ENCODE measurements around the gene SSH2.

SSH2 gene

DNA sequence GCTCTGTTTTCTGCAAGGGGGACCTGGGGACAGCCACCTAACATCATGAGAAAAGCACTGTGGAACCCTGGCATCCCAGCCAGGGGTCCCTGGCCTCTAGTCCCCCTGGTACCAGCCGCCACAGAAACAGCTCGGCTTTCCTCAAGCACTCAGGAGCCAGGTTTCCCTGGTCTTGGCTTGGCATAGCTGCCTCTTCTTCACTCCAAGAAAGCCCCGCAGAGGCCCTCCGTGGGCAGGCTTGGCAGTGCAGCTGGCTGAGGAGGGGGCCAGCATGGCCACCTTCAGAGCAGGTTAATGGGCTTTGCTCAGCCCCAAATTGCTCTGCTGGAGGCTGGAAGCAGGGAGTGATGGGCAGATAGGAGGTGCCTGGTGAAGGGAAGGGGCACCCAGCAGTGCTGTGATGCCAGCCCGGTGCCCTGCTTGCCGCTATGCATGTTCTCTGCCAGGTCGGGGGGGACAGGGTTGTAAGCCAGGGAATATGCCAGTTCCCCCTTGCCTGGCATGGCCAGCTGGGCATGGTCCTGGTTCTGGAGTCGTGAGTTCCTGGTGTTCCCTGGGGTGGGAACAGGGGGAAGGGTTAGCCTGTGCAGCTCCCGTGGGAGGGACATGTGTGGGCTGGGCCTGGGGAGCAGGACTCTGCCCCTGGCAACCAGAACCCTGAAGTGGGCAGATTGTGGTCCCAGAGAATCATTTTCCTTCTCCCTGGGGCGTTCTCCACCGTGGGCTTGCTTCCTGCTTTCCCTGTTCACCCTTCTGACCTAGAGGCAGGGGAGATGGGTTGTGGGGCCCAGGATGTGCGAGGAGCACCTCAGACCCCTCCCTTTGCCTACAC is 333.9 kb downstream of the SSH2 start:
- DNase-seq, result no peak

DNA sequence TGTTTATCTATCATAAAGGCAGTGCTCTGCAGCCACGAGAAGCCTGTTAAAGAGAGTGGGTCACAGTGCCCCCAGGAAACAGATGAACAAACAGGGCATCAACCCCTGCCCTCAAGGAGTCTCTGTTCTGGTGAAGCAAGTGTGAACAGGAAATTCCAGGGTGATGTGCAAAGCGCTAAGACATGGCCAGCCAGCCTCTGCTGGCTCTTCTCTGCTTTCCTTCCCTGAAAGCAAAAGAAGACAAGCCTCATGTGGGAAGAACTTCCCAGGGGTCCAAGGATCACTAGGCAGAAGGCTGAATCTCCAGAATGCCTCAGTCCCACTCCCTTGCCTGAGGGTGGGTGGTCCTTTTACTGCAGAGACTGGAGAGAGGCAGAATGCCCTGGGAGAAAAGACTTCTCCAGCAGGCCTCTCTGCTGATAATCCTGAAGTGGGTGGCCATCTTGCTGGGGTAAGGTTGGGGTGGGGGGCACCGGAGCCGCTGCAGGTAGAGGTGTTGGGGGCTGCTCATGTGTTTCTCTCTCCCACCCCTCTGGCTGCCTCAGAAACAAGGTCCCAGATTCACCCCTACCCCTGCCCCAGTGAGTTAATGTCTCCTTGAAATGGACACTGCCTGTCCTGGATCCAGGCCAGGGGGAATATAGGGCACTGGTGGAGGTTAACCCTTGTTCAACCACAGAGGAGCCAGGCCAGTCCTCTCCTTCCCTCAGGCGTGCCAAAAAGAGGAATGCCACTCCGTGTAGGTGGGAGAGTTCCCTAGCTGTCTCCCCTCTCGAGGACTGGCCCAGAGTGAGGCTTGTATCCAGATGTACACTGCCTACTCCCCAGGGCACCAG is 334.7 kb downstream of the SSH2 start:
- DNase-seq, result no peak

DNA sequence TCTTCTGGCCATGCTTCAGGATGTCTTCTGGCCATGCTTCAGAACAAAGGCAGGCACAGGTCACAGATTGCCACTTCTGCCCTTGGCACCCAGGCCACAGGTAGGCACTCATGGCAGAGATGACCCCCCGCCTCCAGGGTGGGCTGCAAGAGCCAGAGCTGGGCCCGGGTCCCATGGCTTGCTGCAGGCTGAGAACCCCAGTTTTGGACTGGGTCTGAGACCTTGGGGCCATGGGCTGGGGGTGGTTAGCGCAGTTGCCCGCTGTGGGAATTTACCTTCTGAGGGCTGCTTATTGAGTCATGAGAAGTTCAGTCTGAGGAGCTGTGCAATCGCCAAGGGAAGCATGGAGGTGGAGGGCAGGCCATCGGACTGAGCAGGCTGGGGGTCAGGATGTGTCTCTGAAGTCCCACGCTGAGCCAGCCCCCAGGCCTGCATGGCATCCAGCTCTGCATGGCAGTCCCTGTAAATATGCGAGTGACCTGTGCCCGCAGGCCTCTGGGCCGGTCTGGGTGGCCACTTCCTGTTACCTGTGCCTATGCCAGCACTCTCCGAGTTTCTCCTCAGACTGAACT is 335.4 kb downstream of the SSH2 start:
- no peak for DNase-seq

DNA sequence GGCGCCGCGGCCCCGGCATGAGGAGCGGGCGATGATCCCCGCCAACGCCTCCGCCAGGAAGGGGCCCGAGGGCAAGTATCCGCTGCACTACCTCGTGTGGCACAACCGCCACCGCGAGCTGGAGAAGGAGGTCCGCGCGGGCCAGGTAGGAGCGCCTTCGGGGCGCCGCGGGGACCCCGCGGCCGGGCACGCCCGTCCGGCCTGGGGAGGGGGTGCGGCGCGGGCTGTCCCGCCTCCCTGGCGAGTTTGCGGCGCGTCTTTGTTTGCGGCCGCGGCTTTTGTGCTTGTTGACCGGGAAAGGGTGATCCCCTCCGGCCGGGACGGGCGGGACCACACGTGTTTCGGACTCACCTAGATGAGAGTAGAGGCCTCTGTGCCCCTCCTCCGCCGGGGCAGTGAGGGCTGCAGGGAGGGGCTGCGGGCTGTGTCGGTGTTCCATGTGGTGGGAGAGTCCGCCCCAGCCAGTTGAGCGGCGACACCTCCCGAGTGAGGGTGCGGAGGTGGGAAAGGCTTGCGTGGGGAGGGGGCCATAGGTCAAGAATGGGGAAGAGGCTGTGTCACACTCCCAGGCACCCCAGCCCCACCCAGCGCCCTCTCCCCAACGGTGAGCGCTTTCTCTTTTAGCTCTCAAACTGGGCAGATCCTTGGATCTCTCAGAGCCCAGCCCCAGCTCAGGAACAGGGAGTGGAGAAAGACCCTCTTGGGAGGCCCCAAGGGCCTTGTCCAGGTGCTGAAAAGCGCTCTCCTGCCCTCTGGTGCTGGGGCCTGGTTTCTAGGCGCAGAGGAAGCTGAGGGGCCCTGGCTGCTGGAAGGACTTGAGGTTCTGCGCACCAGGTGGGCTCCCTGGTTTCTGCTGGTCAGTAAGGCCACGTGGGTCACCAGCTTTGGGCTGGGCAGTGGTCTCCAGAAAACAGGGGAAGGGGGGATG is 336.2 kb downstream of the SSH2 start:
- peak; percentile 14 to 42 for DNase-seq

DNA sequence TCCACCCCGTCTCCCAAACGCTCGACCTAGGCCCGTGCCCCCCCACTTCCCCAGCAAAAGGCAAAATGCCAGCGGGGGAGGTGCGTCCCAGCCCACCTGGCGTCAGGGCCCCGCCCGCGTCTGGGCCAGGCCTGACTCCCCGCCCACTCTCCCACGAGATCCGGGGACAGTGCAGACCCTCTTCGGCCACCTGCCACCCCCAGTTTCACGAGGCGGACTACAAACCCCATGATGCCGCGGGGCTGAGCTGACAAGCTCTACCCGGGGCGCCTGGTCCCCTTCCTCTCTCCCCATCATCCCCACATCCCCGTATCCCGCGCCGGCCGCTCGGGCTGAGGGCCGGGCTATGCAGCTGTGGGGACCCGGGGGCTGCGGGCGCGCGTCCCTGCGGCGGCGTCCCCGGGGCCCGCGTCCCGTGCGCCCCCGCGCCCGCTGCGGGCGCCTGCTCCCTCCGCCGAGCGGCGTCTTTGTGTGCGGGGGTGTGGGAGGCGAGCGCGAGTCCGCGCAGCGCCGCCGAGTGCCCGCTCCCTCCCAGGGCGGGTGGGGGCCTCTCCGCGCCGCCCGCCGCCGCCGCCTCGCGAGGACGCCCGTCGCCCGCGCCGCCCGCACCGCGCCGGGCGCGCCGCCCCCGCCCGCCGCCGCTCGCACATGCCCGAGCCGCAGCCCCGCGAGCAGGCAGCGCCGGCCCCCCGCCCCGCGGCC is 337.0 kb downstream of the SSH2 start, which contains the start of gene ANKRD13B:
TSS of gene ANKRD13B (plus strand) at position 283 of the 702 bp plus-strand sequence. CDS start 490 bp downstream, outside the sequence.
- peak; percentile 72 for DNase-seq

DNA sequence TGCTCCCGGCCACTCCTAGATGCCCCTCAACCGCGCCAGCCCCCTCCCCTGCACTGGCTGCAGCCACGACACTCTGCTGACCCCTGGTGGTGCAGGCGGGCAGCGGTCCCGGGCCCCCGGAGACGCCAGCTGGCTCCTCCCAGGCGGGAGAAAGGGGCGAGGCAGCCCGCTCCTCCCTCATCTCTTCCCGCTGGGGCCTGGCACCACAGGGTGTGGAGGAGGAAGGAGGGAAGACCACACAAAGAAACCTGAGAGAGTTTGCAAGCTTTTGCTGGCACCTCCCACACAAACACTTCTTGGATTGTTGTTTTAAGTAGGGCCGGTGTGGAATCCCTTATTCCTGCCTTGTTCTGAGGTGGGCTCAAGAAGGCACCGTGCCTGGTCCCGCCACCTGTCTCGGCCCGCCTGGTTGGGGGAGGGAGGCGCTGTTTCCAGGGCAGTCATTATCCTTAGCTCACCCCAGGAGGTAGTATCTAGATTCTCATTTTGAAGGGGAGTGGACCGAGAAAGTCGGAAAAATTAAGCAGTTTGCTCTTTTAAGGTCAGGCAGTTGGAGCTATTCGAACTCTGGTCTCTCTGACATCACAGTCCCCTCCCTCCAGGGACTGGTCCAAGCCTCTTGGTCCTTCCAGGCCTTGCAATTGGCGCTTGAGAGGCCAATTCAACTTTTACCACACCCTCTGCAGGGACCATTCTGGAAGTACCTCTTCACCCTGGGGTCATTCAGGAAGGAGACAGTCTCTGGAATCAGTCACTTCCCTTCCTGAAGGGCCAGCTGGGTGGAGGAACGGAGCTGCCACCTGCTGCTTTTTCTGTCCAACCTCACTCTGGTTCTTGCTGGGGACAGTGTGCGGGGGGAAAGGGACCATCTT is 338.1 kb downstream of the SSH2 start:
- DNase-seq, result peak; percentile 82 to 94

DNA sequence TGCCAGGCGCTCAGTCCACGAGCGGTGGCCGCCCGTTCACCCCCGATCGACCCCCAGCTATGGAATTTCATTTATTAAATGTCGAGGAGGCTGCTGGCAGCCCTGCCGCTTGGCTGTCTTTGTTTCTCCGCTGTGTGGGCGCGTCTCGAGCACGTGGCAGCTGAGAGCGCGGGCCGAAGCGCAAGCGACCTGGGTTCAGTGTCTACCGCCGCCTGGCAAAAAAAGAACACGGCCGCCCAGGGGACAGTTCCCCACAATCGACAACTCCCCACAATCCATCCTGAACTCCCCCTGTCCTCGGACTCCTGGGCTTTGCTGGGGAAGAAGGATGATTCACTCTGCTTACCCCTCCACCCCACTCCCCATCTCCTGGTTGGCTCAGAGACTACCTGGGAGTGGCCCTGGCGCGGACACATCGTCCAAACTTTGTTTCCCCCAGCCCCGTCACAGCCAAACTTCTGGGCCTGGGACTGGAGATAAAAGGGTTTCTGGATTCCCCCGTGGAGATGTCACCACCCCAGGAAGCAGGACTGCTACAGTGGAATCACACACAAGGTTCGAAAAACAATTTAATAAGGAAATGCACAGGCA is 338.8 kb downstream of the SSH2 start:
- DNase-seq, result peak; percentile 70 to 76

DNA sequence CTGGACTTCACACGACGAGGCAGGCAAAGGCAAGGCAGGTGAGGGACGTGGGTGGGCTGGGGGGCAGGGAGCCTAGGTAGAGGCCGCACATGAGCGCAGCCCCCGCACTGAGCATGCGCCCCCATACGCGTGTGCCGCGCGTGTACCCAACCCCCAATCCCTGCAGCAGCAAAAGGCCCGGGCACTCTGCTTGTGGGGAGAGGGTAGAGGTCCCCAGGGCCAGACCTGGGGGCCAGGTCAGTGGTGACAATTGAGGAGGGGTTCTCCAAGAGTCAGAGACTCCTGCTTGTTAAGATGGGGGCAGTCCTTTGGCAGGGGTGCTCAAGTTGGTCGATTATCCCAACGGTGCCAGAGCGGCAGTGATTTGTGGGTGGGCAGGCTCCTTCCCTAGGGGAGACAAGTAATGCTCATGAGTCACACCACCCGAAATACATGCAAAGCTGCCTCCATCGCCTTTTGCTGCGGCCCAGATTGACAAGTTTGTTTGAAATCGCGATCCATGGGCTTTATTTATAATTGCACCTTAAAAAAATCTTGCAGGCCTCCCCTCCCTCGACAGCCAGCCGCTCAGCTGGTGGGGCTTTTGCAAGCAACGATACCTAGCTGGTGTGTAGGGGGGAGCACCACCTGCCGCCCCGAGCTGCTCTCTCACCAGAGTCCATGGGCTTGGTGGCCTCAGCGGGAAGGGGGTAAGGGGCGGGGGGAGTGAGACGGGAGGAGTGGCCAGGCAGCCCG is 339.4 kb downstream of the SSH2 start:
- DNase-seq, result peak in 1 of 2 experiments; percentile 45

DNA sequence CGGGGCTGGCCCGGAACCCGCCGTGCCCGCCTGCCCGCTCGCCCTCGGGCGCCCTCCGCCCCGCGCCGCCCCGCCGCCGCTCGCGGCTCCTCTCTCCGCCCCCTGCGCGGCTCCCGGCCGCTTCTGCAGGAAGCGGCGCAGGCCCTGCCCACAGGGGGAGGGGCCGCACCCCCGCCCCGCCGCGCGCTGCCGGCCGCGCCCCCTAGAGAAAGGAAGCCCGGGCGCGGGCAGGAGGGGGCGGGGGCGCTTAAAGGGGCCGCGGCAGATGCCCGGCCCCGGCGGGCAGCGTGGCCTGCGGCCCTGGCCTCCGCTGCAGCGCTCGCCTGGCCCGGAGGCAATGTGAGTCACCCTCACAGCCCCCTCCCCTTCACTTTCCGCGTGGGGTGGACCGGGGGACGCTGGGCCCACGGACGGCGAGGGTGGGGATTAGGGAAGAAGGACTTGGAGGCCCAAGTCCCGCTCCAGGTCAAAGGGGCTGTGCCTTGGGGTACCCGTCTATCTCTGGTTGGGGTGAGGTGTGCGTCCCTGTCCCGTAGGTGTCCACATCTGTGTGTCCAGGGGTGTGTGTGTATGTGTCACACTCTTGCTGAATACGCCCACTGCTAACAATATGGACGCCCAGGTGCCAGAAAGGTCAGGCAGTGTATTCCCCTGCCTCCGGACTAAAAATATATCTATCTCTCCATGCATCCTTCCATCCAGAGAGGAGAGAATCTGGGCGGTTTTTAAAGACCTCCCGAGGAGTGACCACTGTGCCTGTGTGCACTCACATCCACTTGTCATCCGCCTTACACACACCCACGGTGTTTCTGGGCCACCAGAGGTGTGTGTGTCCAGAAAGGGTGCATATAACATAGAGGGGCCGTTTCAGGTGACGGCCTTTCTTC is 340.3 kb downstream of the SSH2 start, which contains the start of gene GIT1:
TSS of gene GIT1 (minus strand) at position 125 of the 887 bp plus-strand sequence. CDS start 270 bp downstream, outside the sequence.
- peak; percentile 78 to 90 for DNase-seq

DNA sequence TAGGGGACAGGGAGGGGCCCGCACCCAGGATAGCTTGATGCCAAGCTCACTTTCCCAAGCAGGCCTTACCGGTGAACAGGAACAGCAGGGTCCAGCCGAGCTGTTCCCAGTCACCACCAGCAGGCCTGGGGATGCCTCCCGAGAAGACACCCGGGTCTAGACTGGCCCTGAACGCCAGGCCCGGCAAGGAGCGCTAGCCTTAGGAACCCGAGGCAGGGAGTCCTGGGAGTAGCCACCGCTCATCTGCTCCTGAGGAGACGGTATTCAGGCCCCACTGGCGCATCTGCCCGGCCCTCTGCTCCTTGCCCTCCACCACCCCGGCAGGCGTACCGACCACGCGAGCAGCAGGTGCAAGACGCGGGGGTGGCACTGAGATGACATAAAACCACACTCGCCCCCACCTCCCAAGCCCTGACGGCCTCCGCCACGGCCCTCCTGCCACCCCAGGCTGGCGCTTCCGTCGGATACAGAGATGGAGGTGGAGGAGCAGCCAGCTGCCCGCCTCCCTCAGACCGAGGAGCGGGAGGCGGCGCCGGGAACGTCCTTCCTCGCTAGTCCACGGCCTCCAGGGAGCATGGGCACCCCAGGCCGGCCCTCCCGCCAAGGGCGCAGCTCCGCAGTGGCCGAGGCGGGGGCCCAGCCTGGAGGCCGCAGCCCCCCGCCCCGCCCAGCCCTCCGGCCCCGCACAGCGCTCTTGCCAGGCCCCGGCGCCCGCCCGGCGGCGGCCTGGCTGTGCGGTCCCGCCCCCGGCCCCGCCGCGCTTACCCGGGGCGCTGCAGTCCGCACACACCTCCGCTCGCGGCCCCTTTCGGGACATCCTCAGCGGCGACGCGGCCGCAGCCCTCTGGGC is 341.2 kb downstream of the SSH2 start:
- DNase-seq, result peak in 1 of 2 experiments; percentile 32

DNA sequence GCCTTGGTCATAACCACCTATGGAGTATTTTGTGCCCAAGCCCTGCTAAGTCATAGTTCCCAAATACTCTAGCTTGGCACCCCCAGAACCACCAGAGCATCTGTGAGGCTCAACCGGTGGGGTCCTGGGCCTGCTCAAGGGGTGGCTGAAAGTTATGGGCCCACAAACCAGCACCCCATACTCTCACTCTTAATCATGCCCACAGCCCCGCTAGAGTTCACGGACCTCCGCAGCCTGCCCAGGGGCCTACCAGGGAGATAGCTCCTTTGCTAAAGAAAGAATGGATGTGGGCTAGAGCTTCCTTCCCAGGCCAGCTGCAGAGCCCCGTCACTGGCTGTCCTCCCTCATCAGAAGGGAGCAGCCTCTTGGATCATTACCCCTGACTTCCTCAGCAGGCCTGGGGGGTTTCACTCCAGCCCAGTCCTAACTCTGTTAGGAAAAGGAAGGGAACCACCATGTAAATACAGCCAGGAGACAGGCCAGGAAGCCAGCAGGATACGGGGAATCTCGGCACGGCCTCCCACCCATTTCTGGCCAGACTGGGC is 341.9 kb downstream of the SSH2 start:
- no peak for DNase-seq

DNA sequence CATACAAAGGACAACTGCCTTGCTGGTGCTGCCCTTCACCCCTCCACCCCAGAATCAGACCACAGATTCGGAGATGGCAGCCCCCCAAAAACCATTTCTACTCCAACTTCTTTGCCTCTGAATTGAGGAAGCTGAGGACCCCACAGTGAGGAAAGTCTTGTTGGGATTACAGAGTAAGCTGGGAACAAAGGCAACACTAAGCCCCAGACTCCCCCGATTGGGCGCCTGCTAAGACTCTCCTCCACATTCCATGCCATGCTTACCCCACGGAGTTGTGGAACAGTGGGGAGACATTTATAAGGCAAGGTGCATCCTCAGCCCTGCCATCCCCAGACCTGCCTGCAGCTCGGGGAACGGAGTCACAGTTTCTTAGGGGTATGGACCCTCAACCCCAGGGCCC is 342.4 kb downstream of the SSH2 start:
- no peak for DNase-seq

DNA sequence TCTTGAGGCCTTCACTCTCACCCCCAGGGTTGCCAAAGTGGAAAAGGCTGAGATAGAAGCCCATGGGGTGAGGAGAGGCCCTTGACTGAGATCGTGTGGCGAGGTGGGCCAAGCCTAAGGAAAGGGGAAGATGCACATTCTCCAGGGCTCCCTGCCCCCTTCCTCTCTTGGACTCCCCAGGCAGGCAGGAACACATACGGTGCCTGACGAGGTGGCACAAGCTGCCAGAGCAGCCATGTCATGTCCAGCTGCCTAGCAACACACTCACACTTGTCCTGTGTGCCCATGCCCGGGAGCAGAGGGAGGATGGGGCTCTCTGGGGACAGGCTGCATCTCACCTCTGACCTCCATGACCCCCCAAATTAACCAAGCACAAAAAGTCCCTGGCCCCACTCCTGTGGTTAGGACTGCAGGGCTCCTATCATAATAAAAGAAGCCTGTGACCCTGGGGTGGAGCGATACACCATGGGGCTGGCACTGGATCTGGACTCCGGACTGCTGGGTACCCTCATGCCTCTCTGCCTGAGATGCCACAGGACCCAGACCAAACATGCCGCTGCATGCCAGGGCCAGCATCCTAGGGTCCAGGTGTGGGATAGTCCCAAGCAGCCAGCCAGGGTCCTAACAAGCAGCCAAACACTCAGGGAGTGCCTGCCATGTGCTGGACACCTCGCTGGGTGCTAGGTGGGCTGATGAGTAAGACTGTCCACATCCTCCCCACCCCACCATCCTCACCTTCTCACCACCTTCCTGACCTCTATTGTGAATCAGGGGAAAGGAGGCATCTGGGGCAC is 343.2 kb downstream of the SSH2 start:
- DNase-seq, result no peak

DNA sequence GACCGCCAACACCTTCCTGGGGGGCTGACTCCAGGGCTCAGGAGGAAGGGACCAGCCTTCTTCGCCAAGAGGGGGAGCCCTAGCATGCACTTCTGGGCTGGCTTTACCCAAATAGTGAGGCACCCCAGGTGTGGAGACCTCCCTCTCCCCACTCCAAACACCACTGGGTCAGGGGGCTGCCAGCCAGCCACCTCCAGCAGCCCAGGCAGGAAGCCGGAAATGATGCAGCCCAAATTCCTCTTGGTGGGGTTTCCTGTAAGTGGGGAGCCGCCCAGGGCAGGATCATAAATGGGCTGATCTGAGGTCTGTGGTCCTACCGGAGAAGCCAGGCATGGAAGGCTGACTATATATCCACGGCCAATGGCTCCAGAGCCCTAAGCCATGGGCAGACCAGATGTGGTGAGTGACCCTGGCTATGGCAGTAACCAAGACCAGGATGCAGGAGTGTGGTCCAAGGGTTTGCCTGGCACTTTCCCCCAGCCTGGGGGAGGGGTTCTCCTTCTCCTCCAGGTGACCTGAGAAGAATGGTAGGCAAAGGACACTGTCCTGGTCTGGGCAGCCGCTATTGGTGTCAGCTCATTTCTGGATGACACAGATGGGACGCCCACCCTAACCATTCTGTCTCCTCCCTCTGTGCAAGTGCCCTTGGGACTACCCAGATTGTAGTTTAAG is 344.8 kb downstream of the SSH2 start:
- DNase-seq, result no peak

DNA sequence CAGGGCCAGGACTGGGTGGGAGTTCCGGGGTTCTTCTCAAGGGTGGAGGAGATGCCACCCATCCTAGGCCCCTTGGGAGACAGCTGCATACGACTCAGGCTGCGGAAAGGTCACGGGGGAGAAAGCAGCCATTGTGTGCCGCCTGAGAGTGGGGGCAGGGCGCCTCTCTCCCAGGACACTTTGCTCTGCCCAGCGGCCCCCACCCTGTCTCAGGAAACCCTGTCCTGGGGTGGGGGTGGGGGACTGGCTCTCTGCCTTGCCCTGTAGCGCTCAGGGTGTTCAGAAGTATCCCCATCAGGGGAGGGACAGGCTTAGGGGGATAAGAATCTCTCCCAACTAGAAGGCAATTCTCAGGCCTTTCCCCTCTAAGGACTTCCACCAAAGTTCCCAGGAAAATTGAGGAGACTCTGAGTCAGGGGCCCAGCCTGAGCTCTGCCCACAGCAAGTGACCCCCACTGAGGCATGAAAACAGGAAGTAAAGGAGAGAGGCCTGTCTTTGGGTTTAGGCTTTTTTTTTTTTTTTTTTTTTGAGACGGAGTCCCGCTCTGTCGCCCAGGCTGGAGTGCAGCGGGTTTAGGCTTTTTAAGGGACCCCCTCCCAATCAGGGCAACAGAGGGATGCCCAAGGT is 345.5 kb downstream of the SSH2 start:
- DNase-seq, result no peak

Measured in NCI-H1930 (cell line).